ENCODE data around the gene RBP3. TPM values are rescaled to one million over a fixed set of nuclear protein-coding genes. Genes with fewer than 3 reads are reported as not detected.

RBP3 gene
- total RNA-seq, 2 donors from 2014 or later, result not detected

DNA sequence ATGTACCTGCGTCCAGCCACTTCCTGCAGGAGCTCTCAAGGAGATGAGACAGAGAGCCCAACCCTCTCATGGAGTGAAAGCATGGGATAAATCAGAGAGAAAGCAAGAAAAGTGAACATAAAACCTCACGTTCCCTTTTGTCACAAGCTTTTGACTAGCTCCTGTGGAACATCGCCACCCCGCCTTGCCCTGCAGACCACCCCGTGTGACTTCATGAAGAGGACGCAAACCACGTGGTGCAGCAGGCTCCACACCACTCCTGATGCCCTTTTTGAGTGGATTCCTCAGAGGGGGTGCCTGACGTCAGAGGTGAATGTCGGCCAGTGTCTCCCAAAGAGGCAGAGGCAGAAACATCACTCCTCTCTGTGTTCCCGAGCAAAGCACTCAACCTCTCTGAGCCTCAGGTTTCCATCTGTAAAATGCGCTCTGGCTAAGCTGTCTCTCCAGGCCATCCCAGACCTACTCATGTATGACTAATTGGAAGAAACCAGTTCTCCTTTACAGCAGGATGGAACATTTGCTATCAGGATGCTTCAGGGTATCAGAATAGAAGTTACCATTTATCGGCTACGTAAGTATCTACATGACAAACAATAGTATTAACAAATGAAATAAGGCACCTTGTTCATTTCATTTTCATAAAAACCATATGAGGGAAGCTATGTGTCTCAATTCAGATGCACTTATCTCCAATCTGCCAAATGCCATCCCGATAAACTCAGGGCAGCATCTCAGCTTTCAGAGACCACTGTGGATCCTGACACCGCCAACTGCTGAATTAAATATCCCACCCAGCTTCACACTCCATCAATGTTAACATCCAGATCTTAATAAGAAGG, 30.7 kb downstream of the RBP3 start:
- no peak overlapping the region for H3K4me3 ChIP-seq
- no peaks in the 10 kb centered on the region for H3K9me3 ChIP-seq
- DNase-seq (ENCODE audit: low spot score) (no peak), ATAC-seq (ENCODE audit: insufficient number of reproducible peaks, low FRiP score, low read depth) (no peak)
- H3K27ac ChIP-seq, result no peak overlapping the region
- no peaks in the 10 kb centered on the region for H3K36me3 ChIP-seq
- TF ChIP-seq, protein P1, sequence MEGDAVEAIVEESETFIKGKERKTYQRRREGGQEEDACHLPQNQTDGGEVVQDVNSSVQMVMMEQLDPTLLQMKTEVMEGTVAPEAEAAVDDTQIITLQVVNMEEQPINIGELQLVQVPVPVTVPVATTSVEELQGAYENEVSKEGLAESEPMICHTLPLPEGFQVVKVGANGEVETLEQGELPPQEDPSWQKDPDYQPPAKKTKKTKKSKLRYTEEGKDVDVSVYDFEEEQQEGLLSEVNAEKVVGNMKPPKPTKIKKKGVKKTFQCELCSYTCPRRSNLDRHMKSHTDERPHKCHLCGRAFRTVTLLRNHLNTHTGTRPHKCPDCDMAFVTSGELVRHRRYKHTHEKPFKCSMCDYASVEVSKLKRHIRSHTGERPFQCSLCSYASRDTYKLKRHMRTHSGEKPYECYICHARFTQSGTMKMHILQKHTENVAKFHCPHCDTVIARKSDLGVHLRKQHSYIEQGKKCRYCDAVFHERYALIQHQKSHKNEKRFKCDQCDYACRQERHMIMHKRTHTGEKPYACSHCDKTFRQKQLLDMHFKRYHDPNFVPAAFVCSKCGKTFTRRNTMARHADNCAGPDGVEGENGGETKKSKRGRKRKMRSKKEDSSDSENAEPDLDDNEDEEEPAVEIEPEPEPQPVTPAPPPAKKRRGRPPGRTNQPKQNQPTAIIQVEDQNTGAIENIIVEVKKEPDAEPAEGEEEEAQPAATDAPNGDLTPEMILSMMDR (IDR thresholded peaks at IDR 0.05), result no peak
- H3K4me1 ChIP-seq (ENCODE audit: control insufficient read depth in 1 of 2, low read depth in 2 of 2), result peaks cover 0 to 13% of the 10 kb centered on the region in 2 donors
- H3K27me3 ChIP-seq (replicated peaks; ENCODE audit: insufficient read depth), result no peaks in the 10 kb centered on the region

GRCh38 chr10:47379445-47379785, 31.3 kb downstream of the RBP3 start:
- H3K27me3 ChIP-seq (replicated peaks; ENCODE audit: insufficient read depth), result no peaks in the 10 kb centered on the region
- no peaks in the 10 kb centered on the region for H3K36me3 ChIP-seq
- no peaks in the 10 kb centered on the region for H3K9me3 ChIP-seq
- DNase-seq (ENCODE audit: low spot score) (no peak), ATAC-seq (ENCODE audit: insufficient number of reproducible peaks, low FRiP score, low read depth) (no peak)
- H3K4me3 ChIP-seq, result no peak overlapping the region
- peaks cover 0 to 10% of the 10 kb centered on the region in 2 donors for H3K4me1 ChIP-seq (ENCODE audit: control insufficient read depth in 1 of 2, low read depth in 2 of 2)
- TF ChIP-seq, protein P1 (IDR thresholded peaks at IDR 0.05), result no peak
- H3K27ac ChIP-seq, result no peak overlapping the region

DNA sequence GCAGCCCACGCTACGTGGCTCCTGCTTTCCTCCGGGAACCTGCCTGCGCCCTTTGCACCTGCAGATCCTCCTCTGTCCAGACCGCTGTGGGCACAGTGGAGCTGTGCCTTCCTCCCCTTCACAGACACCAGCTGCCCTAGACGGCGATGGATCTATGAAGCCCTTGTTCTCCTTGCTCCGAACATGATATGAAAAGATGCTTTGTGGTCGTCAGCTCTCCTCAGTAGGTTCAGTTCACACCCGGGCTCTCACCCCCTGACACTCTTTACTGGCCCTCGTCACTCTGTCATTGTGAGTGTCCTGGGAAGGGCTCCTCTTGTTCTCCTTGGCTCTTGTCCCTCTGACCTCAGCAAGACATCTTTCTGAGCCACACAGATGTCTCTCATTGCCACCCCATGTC, 31.7 kb downstream of the RBP3 start:
- TF ChIP-seq, protein P1 (IDR thresholded peaks at IDR 0.05), result no peak
- Histone ChIP-seq H3K27ac (no peak overlapping the region), H3K4me1 (ENCODE audit: control insufficient read depth in 1 of 2, low read depth in 2 of 2) (peaks cover 1 to 5% of the 10 kb centered on the region in 2 donors), H3K4me3 (no peak overlapping the region), H3K9me3 (no peaks in the 10 kb centered on the region), H3K36me3 (no peaks in the 10 kb centered on the region), H3K27me3 (replicated peaks; ENCODE audit: insufficient read depth) (no peaks in the 10 kb centered on the region)
- DNase-seq (ENCODE audit: low spot score), result no peak
- ATAC-seq (ENCODE audit: insufficient number of reproducible peaks, low FRiP score, low read depth), result no peak

GRCh38 chr10:47380341-47381102, 32.4 kb downstream of the RBP3 start:
- DNase-seq (ENCODE audit: low spot score) (no peak), ATAC-seq (ENCODE audit: insufficient number of reproducible peaks, low FRiP score, low read depth) (no peak)
- Histone ChIP-seq H3K9me3 (no peaks in the 10 kb centered on the region), H3K4me1 (ENCODE audit: control insufficient read depth in 1 of 2, low read depth in 2 of 2) (peaks cover 0 to 3% of the 10 kb centered on the region in 2 donors), H3K27me3 (replicated peaks; ENCODE audit: insufficient read depth) (no peaks in the 10 kb centered on the region), H3K27ac (no peak overlapping the region), H3K36me3 (no peaks in the 10 kb centered on the region), H3K4me3 (no peak overlapping the region)
- TF ChIP-seq, protein P1 (IDR thresholded peaks at IDR 0.05), result no peak

DNA sequence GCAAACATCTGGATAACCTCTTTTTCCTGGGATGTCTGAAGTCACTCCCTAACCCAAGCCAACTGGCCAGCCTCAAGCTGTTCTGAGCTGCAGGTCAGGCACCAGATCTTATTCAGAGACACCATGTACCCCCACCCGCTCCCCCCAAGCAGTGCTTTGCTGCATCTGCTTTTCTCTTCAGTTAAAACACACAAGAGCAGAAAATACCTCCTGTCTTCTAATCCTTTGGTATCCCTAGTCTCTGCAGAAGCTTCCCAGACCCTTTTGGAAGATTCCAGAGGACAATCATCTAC, 32.9 kb downstream of the RBP3 start:
- Histone ChIP-seq H3K4me3 (no peak overlapping the region), H3K27me3 (replicated peaks; ENCODE audit: insufficient read depth) (no peaks in the 10 kb centered on the region), H3K9me3 (no peaks in the 10 kb centered on the region), H3K4me1 (ENCODE audit: control insufficient read depth in 1 of 2, low read depth in 2 of 2) (peaks cover 0 to 3% of the 10 kb centered on the region in 2 donors), H3K27ac (no peak overlapping the region), H3K36me3 (no peaks in the 10 kb centered on the region)
- DNase-seq (ENCODE audit: low spot score) (no peak), ATAC-seq (ENCODE audit: insufficient number of reproducible peaks, low FRiP score, low read depth) (no peak)
- TF ChIP-seq, protein P1 (IDR thresholded peaks at IDR 0.05), result no peak

Measured in thoracic aorta (tissue), 2 donors.